GM23248 (cell line): ENCODE data around the gene C6orf141.

Experiments
- EZH2 ChIP-seq: fragments of 200-600 bp; sonication (generic); IDR thresholded peaks from 2 replicates; pipeline ENCODE4 v1.6.1; 2018; ENCODE audit warnings: antibody characterized with exemption, mild to moderate bottlenecking; ENCODE audit not compliant: insufficient read depth, poor library complexity, severe bottlenecking
- EZH2phosphoT487 ChIP-seq: fragments of 200-600 bp; sonication (generic); IDR thresholded peaks from 2 replicates; pipeline ENCODE4 v1.6.1; 2018; ENCODE audit warnings: antibody characterized with exemption, moderate library complexity, mild to moderate bottlenecking, low read depth; ENCODE audit not compliant: insufficient read depth

GRCh38 chr6:49540614-49541013 lies 9.9 kb upstream of the C6orf141 start:
- no peak for TF ChIP-seq EZH2phosphoT487
- no peak for TF ChIP-seq EZH2
